Effector memory CD4-positive, alpha-beta T cell (primary cell): ENCODE results near the gene SP140.
"Not testable (repeated sequence)": the region's sequence is repeated elsewhere in the genome, so short reads cannot be mapped to it uniquely, and the experiment has no call there.

Source experiments
- DNase-seq, 3 donors: peaks; one replicate each; pipeline ENCODE4 v3.0.0-alpha.2; 2020
- H3K27ac ChIP-seq: 2 replicates; pipeline ENCODE4 v1.7.0; 2013; ENCODE audit warnings: mild to moderate bottlenecking, low read length, moderate library complexity; ENCODE audit not compliant: insufficient read depth, poor library complexity, severe bottlenecking
- H3K27me3 ChIP-seq: replicated peaks from 2 replicates; pipeline ENCODE4 v1.7.0; 2013; ENCODE audit warnings: mild to moderate bottlenecking, low read length; ENCODE audit not compliant: insufficient read depth, control insufficient read depth, poor library complexity, severe bottlenecking
- H3K36me3 ChIP-seq: 2 replicates; pipeline ENCODE4 v1.7.0; 2013; ENCODE audit warnings: mild to moderate bottlenecking, low read length, moderate library complexity; ENCODE audit not compliant: control insufficient read depth, insufficient read depth
- H3K4me1 ChIP-seq: 2 replicates; pipeline ENCODE4 v1.7.0; 2013; ENCODE audit warnings: low read length, mild to moderate bottlenecking; ENCODE audit not compliant: control insufficient read depth, insufficient read depth, poor library complexity, severe bottlenecking
- H3K4me3 ChIP-seq: 2 replicates; pipeline ENCODE4 v1.7.0; 2013; ENCODE audit warnings: low read length, low read depth, mild to moderate bottlenecking; ENCODE audit not compliant: insufficient read depth, poor library complexity, severe bottlenecking
- H3K9me3 ChIP-seq: 2 replicates; pipeline ENCODE4 v1.7.0; 2013; ENCODE audit warnings: mild to moderate bottlenecking, low read length, moderate library complexity; ENCODE audit not compliant: control insufficient read depth

The SP140 gene

DNA sequence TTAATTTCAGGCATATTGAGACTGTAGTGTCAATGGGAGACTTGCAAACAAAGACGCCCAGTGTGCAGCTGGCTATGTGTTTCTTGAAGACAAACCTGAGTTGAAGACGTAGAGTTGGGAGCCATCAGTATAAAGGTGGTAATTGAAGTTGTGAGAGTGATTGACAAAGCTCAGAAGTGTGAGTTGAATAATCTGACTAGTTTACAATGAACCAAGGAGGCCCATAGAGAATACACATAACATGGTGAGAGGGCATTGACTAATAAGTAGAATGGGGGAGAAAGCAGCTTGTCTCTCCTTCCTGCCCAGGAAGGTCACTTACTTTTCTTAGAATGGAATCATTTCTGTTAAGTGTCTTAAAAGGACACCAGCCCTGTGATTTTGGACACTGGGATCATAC is 19.8 kb upstream of the SP140 start:
- no peak for DNase-seq
- no peaks in the 10 kb centered on the region for H3K27me3 ChIP-seq
- H3K9me3 ChIP-seq: no peaks in the 10 kb centered on the region
- H3K4me3 ChIP-seq: no peak overlapping the region
- no peak overlapping the region for H3K27ac ChIP-seq
- H3K36me3 ChIP-seq: peaks cover 90% of the 10 kb centered on the region
- no peaks in the 10 kb centered on the region for H3K4me1 ChIP-seq

DNA sequence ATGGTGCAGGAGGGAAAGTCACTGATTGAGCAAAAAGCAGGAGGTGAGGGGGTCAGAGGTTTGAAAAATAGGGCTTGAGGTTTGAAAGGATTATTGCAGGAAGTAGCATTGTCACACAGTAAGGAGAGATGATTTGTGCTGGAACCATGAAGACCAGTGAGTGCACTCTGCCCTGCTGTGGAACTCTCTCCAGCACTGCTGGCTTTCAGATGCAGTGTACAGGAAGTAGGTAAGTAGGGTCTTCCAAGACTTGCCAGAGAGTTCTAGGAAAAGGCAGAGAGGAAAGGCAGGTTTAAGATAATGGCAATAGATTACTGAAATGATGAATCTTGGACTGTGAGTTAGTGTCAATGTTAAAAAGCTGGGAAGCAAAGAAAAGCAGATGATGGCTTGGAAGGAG is 17.0 kb upstream of the SP140 start:
- Histone ChIP-seq H3K27ac (no peak overlapping the region), H3K27me3 (no peaks in the 10 kb centered on the region), H3K4me1 (no peaks in the 10 kb centered on the region), H3K4me3 (no peak overlapping the region), H3K9me3 (no peaks in the 10 kb centered on the region), H3K36me3 (peaks cover 95% of the 10 kb centered on the region)
- DNase-seq: no peak

DNA sequence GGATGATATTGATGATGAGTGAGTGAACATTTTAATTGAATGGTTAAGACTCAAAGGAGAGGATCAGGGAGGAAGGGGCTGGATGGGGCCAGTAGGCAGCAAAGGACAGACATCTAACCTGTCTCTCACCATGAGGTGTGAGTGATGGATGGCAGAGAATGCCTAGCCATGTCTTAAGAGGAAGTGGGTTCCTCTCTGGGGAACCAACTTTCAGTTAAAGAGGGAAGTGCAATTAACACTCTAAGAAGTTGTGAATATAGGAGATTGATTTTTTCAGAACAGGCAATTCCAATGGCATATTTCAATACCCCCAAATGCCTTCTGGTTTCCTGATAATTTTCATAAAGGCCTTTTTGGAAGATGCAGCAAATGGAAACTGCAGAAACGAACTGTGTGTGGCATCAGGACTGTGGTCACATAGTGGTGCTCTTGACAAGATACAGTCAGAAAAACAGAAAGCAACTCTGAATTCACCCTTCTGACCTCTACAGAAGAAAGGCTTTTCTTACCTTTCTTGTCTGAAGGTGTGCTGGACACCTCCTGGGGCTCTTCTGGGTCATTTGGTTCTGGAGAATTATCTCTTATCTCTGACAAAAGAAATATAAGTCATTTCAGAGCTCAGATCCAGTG is 16.0 kb upstream of the SP140 start:
- H3K27ac ChIP-seq: no peak overlapping the region
- H3K36me3 ChIP-seq: peaks cover 97% of the 10 kb centered on the region
- no peak for DNase-seq
- no peaks in the 10 kb centered on the region for H3K4me1 ChIP-seq
- H3K27me3 ChIP-seq: no peaks in the 10 kb centered on the region
- H3K4me3 ChIP-seq: no peak overlapping the region
- H3K9me3 ChIP-seq: no peaks in the 10 kb centered on the region

GRCh38 chr2:230216489-230216888 is 9.0 kb upstream of the SP140 start:
- H3K36me3 ChIP-seq: peaks cover 56% of the 10 kb centered on the region
- no peak overlapping the region for H3K4me3 ChIP-seq
- no peaks in the 10 kb centered on the region for H3K27me3 ChIP-seq
- no peak for DNase-seq
- H3K27ac ChIP-seq: no peak overlapping the region
- peaks cover 15% of the 10 kb centered on the region for H3K4me1 ChIP-seq
- H3K9me3 ChIP-seq: no peaks in the 10 kb centered on the region

DNA sequence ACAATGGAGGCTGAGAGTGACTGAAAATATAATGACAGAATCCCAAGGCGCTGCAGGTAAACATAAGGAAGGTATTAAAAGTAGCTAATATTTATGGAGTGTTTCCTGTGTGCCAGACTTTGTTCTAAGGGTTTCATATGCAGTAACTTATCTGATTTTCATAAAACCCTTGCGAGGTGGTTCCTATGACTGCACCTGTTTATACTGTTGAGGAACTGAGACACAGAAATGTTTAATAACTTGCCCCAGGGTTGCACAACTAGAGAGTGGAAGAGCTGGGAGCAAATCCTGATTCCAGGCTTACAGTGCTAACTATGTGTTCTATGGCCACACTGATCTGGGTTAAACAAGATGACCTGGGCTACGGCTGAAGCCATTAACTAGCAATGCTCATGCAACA is 8.1 kb upstream of the SP140 start:
- no peak overlapping the region for H3K4me3 ChIP-seq

DNA sequence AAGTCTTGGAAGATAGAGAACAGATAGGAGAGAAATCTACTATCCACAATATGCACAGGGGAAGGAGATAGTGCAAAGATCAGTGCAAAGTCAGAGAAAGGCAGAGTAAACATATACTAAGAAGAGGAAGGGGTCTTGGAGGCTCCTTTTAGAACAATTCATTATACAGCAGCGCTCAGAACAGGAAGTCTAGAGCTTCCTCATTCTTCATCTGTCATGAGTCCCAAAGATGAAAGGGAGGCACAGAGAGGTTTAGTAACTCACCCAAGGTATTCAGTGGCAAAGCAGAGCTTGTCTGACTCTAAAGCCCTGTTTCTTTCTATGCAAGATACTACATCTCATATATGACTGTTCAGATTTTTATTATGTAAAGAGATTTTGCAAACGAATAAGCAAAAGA is 7.1 kb upstream of the SP140 start:
- Histone ChIP-seq H3K4me3 (peak overlapping the region; percentile 96), H3K27ac (no peak overlapping the region), H3K36me3 (peaks cover 38% of the 10 kb centered on the region), H3K9me3 (no peaks in the 10 kb centered on the region), H3K27me3 (no peaks in the 10 kb centered on the region), H3K4me1 (peaks cover 15% of the 10 kb centered on the region)
- no peak for DNase-seq

More for the DNA sequence above, 8.1 kb upstream of the SP140 start:
- Histone ChIP-seq H3K27ac (no peak overlapping the region), H3K4me1 (peaks cover 15% of the 10 kb centered on the region), H3K9me3 (no peaks in the 10 kb centered on the region), H3K36me3 (peaks cover 47% of the 10 kb centered on the region), H3K27me3 (no peaks in the 10 kb centered on the region)
- DNase-seq: no peak

DNA sequence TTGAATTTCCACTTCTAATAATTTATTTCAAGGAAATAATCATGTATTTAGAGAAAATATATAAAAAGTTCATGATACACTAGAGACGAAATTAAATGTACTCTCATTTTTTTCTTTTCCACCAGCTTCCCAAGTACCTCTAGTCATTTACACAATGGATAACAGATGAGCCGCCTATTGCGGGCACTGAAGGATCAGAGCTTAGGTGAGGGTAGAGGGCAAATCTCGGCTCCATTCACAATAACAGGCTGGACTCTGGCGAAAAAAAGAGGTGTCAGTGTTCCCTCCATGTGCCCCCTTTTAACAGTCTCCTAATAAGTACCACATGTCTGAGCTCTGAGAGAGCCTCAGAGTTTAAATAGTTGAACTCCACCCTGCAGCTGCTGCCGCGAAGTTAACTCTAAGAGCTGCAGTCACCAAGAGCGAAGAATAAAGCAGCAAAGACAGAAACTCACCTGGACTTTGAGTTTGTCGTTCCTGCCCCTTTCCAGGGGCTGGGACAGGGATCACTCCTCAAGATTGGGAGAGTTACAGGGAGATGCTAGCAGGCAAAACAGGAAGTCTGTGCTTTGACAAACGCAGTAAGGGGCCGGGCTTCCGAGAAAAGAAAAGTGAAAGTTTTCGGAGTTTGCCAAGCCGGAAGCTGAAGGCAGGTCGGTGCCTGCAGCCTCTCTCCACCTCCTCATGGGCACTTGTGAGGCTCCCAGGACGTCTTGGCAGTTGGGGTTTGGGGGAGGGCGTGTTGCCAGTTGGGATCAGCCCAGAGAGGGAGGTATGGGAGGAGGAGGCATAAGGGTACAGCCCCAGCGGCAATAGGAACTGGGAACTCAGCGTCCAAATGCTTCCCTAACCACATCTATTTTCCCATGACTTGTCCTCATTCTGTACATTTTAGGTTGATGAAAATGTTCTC is 5.9 kb upstream of the SP140 start, which contains the start of gene SP110:
Gene SP110, minus strand, starts transcription at position 566 of the 913 bp plus-strand sequence. CDS start 3,057 bp downstream, outside the sequence.
- Histone ChIP-seq H3K9me3 (no peaks in the 10 kb centered on the region), H3K4me3 (peak within 1 kb of the TSS; percentile 96), H3K4me1 (peaks cover 18% of the 10 kb centered on the region), H3K27me3 (no peaks in the 10 kb centered on the region), H3K27ac (peak within 1 kb of the TSS; percentile 77), H3K36me3 (peaks cover 25% of the 10 kb centered on the region)
- peak; percentile 55 to 73 (median 60) for DNase-seq

DNA sequence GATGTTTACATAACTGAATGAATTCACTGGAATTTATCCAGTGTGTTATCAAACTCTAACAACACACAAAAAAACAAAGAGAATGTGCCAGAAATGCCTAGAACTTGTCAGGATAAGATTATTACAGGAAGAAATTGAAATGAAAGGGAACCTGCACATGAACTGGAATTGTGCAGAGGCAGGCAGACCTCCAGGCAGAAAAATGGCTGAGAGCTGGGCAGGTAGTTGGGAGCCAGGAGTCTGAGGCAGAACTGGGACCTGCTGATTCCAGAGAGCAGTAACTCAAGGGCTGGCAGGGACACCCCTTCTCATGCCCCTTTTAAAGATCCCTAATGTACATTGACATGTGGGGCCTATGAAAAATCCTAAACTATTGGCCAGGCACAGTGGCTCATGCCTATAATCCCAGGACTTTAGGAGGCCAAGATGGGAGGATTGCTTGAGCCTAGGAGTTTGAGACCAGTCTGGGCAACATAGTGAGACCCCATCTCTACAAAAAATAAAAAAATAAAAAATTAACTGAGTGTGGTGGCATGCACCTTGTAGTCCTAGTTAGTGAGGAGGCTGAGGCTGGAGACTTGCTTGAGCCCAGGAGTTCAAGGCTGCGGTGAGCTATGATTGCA is 5.1 kb upstream of the SP140 start:
- peaks cover 17% of the 10 kb centered on the region for H3K36me3 ChIP-seq
- H3K27ac ChIP-seq: peak overlapping the region; percentile 77
- peaks cover 26% of the 10 kb centered on the region for H3K4me1 ChIP-seq

GRCh38 chr2:230221493-230221892 is 4.0 kb upstream of the SP140 start:
- H3K9me3 ChIP-seq: no peaks in the 10 kb centered on the region
- H3K4me1 ChIP-seq: peaks cover 35% of the 10 kb centered on the region
- H3K27me3 ChIP-seq: no peaks in the 10 kb centered on the region
- peaks cover 7% of the 10 kb centered on the region for H3K36me3 ChIP-seq
- no peak for DNase-seq
- no peak overlapping the region for H3K27ac ChIP-seq
- no peak overlapping the region for H3K4me3 ChIP-seq

More for the DNA sequence above, 5.1 kb upstream of the SP140 start:
- no peak for DNase-seq
- Histone ChIP-seq H3K4me3 (peak overlapping the region; percentile 96), H3K27me3 (no peaks in the 10 kb centered on the region), H3K9me3 (no peaks in the 10 kb centered on the region)

GRCh38 chr2:230222829-230223228 is 2.7 kb upstream of the SP140 start:
- DNase-seq, H3K4me3 ChIP-seq, H3K9me3 ChIP-seq, H3K36me3 ChIP-seq, H3K27ac ChIP-seq, H3K27me3 ChIP-seq: not testable (repeated sequence)
- peaks cover 38% of the 10 kb centered on the region for H3K4me1 ChIP-seq
